ENCODE data around the gene DRC7.
"Not testable (repeated sequence)": the region's sequence is repeated elsewhere in the genome, so short reads cannot be mapped to it uniquely, and the experiment has no call there.

DRC7 gene

DNA sequence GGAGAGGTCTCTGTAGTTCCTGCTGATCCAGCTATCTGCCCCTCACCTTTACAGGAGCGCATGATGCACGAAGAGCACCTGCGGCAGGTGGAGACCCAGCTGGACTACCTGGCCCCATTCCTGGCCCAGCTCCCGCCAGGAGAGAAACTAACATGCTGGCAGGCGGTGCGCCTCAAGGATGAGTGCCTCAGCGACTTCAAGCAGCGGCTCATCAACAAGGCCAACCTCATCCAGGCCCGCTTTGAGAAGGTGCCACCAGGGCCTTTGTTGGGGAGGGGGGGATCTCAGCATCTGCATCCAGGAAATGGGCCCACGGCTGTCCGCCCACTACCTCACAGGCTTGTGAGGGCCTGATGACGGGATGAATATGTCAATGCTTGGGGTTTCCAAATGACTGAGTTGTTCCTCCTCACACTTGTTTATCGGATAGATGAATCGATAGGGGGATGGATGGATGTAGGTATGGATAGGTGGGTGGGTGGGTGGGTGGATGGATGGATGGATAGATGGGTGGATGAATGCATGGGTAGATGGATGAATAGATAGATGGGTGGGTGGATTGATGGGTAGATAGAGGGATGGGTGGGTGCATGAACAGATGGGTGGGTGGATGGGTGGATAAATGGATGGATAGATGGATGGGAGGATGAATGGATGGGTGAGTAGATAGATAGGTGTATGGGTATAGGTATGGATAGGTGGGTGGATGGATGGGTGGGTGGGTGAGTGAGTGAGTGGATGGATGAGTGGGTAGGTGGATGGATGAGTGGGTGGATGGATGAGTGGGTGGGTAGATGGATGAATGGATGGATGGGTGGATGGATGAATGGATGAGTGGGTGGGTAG, 34.0 kb downstream of the DRC7 start:
- no peak for TF ChIP-seq CTCF (IDR thresholded peaks at IDR 0.05; ENCODE audit: low read depth, low read length)
- no peak for DNase-seq (ENCODE audit: low read depth in 2 of 2)
- H3K4me3 ChIP-seq (replicated peaks in 1 of 2; ENCODE audit: low read depth in 2 of 2, low read length in 2 of 2): no peak overlapping the region

DNA sequence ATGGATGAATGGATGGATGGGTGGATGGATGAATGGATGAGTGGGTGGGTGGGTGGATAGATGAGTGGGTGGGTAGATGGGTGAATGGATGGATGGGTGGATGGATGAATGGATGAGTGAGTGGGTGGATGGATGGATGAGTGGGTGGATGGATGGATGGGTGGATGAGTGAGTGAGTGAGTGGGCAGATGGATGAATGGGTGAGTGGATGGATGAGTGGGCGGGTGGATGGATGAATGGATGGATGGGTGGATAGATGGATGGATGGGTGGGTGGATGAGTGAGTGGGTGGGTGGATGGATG, 34.5 kb downstream of the DRC7 start:
- DNase-seq (ENCODE audit: low read depth in 2 of 2): no peak
- no peak for TF ChIP-seq CTCF (IDR thresholded peaks at IDR 0.05; ENCODE audit: low read depth, low read length)
- H3K4me3 ChIP-seq (replicated peaks in 1 of 2; ENCODE audit: low read depth in 2 of 2, low read length in 2 of 2): no peak overlapping the region

DNA sequence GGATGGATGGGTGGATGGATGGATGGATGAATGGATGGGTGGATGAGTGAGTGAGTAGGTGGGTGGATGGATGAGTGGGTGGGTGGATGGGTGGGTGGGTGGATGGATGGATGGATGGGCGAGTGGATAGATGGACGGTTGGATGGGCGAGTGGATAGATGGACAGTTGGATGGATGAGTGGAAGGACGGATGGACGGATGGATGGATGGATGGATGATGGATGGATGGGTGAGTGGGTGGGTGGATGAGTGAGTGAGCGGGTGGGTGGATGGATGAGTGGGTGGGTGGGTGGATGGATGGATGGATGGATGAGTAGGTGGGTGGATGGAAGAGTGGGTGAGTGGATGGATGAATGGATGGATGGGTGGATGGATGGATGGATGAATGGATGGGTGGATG, 35.2 kb downstream of the DRC7 start:
- not testable (repeated sequence) for H3K4me3 ChIP-seq (replicated peaks in 1 of 2; ENCODE audit: low read depth in 2 of 2, low read length in 2 of 2); DNase-seq (ENCODE audit: low read depth in 2 of 2)

- no peak for TF ChIP-seq CTCF (IDR thresholded peaks at IDR 0.05; ENCODE audit: low read depth, low read length)
- no peak for DNase-seq (ENCODE audit: low read depth in 2 of 2)
- no peak overlapping the region for H3K4me3 ChIP-seq (replicated peaks in 1 of 2; ENCODE audit: low read depth in 2 of 2, low read length in 2 of 2)
Measured at GRCh38 chr16:57730771-57731730, 36.4 kb downstream of the DRC7 start.

DNA sequence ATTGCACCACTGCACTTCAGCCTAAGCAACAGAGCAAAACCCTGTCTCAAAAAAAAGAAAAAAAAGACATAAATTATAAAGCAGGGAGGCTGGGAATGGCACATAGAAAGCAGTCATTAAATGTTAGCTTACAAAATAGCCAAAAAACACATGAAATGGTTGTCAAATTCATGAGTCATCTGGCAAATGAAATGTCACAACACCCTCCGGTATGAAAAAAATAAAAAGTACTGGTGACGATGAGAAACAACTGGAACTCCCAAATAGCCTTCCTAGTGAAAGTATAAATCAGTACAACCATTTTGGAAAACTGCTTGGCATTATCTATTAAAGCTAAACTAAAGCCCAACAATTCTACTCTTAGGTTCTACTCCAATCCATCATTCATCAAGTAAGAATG, 37.4 kb downstream of the DRC7 start:
- no peak for TF ChIP-seq CTCF (IDR thresholded peaks at IDR 0.05; ENCODE audit: low read depth, low read length)
- peak; percentile 70 to 81 for DNase-seq (ENCODE audit: low read depth in 2 of 2)
- H3K4me3 ChIP-seq (replicated peaks in 1 of 2; ENCODE audit: low read depth in 2 of 2, low read length in 2 of 2): no peak overlapping the region

DNA sequence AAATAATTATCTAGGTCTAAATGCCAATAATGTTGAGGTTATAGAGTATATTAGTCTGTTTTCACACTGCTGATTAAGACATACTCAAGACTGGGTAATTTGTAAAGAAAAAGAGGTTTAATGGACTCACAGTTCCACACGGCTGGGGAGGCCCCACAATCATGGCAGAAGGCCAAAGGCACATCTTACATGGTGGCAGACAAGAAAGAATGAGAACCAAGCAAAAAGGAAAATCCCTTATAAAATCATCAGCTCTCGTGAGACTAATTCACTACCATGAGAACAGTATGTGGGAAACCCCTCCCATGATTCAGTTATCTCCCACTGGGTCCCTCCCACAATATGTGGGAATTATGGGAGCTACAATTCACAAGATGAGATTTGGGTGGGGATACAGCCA, 38.1 kb downstream of the DRC7 start:
- no peak for DNase-seq (ENCODE audit: low read depth in 2 of 2)

More for the DNA sequence above, 38.1 kb downstream of the DRC7 start:
- H3K4me3 ChIP-seq (replicated peaks in 1 of 2; ENCODE audit: low read depth in 2 of 2, low read length in 2 of 2): no peak overlapping the region
- TF ChIP-seq CTCF (IDR thresholded peaks at IDR 0.05; ENCODE audit: low read depth, low read length): no peak
